Urinary bladder (tissue), 4 donors: ENCODE measurements around the gene AHDC1. TPM values are rescaled to one million over a fixed set of nuclear protein-coding genes. Genes with fewer than 3 reads are reported as not detected.

Source experiments
- DNase-seq: peaks from one replicate; pipeline ENCODE4 v3.0.0-alpha.2; 2015; ENCODE audit errors: extremely low spot score
- H3K27ac ChIP-seq: one replicate; pipeline ENCODE4 v1.5.1; 2013; ENCODE audit warnings: low read depth, mild to moderate bottlenecking, moderate library complexity
- H3K36me3 ChIP-seq: one replicate; pipeline ENCODE4 v1.6.1; 2013; ENCODE audit warnings: mild to moderate bottlenecking, moderate library complexity; ENCODE audit not compliant: insufficient read depth
- H3K4me1 ChIP-seq: one replicate; pipeline ENCODE4 v1.6.1; 2013; ENCODE audit warnings: mild to moderate bottlenecking, moderate library complexity; ENCODE audit not compliant: insufficient read depth
- H3K4me3 ChIP-seq: one replicate; pipeline ENCODE4 v1.5.1; 2013; ENCODE audit warnings: low read depth, low read length
- WGBS: extraction: QIAGEN DNeasy Blood & Tissue Kit; methylation state at CpG from one replicate; pipeline ENCODE4 v1.1.7; 2013; 5-methylcytosine and 5-hydroxymethylcytosine counted together
- polyA plus RNA-seq: library from polyadenylated mRNA; stranded (reverse); fragments of 200-250 nt; gene quantifications from one replicate; pipeline ENCODE4 v1.2.3, GENCODE V29; 2013
- total RNA-seq: library from RNA; depleted of rRNA; stranded (reverse); fragments of >200 nt; gene quantifications from one replicate; pipeline ENCODE4 v1.2.3, GENCODE V29; 2014
- donor health status: healthy with polysubstance abuse.
- donor health status: healthy.

Gene AHDC1
- total and polyA plus RNA-seq, 2 donors, result 19.0 to 44.8 TPM

GRCh38 chr1:27527890-27528817 lies 75.8 kb downstream of the AHDC1 start:
- DNase-seq, result no peak

GRCh38 chr1:27527223-27527889 lies 76.6 kb downstream of the AHDC1 start:
- WGBS, result 11% methylated on average over 27 of the region's 27 CpGs
- peak overlapping the region; percentile 40 for H3K4me3 ChIP-seq
- no peaks in the 10 kb centered on the region for H3K36me3 ChIP-seq
- H3K4me1 ChIP-seq, result peaks cover 3% of the 10 kb centered on the region
- peak overlapping the region; percentile 90 for H3K27ac ChIP-seq
- DNase-seq, result peak; percentile 72

More at GRCh38 chr1:27527890-27528817, 75.8 kb downstream of the AHDC1 start:
- Histone ChIP-seq H3K27ac (peak overlapping the region; percentile 90), H3K36me3 (no peaks in the 10 kb centered on the region), H3K4me3 (peak overlapping the region; percentile 40), H3K4me1 (peaks cover 3% of the 10 kb centered on the region)
- WGBS, result 3% methylated on average over 71 of the region's 71 CpGs

GRCh38 chr1:27526569-27527222 lies 77.2 kb downstream of the AHDC1 start:
- H3K27ac ChIP-seq, result peak overlapping the region; percentile 55
- no peak overlapping the region for H3K4me3 ChIP-seq
- H3K4me1 ChIP-seq, result peaks cover 3% of the 10 kb centered on the region
- H3K36me3 ChIP-seq, result no peaks in the 10 kb centered on the region
- 30% methylated on average over 10 of the region's 10 CpGs for WGBS
- DNase-seq, result no peak

GRCh38 chr1:27525296-27526272 lies 78.4 kb downstream of the AHDC1 start:
- Histone ChIP-seq H3K4me3 (no peak overlapping the region), H3K36me3 (no peaks in the 10 kb centered on the region), H3K27ac (peak overlapping the region; percentile 77), H3K4me1 (peaks cover 3% of the 10 kb centered on the region)
- peak; percentile 68 for DNase-seq
- WGBS, result 20% methylated on average over 16 of the region's 16 CpGs

- Histone ChIP-seq H3K36me3 (no peaks in the 10 kb centered on the region), H3K4me1 (peaks cover 3% of the 10 kb centered on the region), H3K27ac (peak overlapping the region; percentile 68), H3K4me3 (peak overlapping the region; percentile 6)
- no peak for DNase-seq
- 36% methylated on average over 8 of the region's 8 CpGs for WGBS
Observed at GRCh38 chr1:27523337-27524020, 80.5 kb downstream of the AHDC1 start.

- 24% methylated on average over 31 of the region's 31 CpGs for WGBS
- H3K36me3 ChIP-seq, result no peaks in the 10 kb centered on the region
- H3K4me1 ChIP-seq, result peaks cover 3% of the 10 kb centered on the region
- DNase-seq, result peak; percentile 87
- H3K4me3 ChIP-seq, result peak overlapping the region; percentile 6
- H3K27ac ChIP-seq, result peak overlapping the region; percentile 68
Observed at GRCh38 chr1:27522432-27523336, 81.3 kb downstream of the AHDC1 start.

GRCh38 chr1:27521861-27522431 lies 82.0 kb downstream of the AHDC1 start:
- DNase-seq, result no peak
- Histone ChIP-seq H3K4me1 (peaks cover 3% of the 10 kb centered on the region), H3K27ac (no peak overlapping the region), H3K4me3 (no peak overlapping the region), H3K36me3 (no peaks in the 10 kb centered on the region)
- 42% methylated on average over 9 of the region's 9 CpGs for WGBS

- peaks cover 3% of the 10 kb centered on the region for H3K4me1 ChIP-seq
Observed at GRCh38 chr1:27521336-27521831, 82.6 kb downstream of the AHDC1 start.

GRCh38 chr1:27520651-27521050 lies 83.3 kb downstream of the AHDC1 start:
- 70% methylated on average over 4 of the region's 4 CpGs for WGBS
- peaks cover 2% of the 10 kb centered on the region for H3K4me1 ChIP-seq

More at GRCh38 chr1:27521336-27521831, 82.6 kb downstream of the AHDC1 start:
- WGBS, result 16% methylated on average over 20 of the region's 20 CpGs
- Histone ChIP-seq H3K36me3 (no peaks in the 10 kb centered on the region), H3K4me3 (no peak overlapping the region), H3K27ac (no peak overlapping the region)
- DNase-seq, result no peak

GRCh38 chr1:27519331-27520258 lies 84.3 kb downstream of the AHDC1 start:
- no peak overlapping the region for H3K27ac ChIP-seq
- WGBS, result 68% methylated on average over 24 of the region's 24 CpGs
- H3K4me1 ChIP-seq, result peaks cover 2% of the 10 kb centered on the region
- no peak for DNase-seq
- H3K36me3 ChIP-seq, result no peaks in the 10 kb centered on the region
- H3K4me3 ChIP-seq, result no peak overlapping the region

More at GRCh38 chr1:27520651-27521050, 83.3 kb downstream of the AHDC1 start:
- no peak for DNase-seq
- H3K36me3 ChIP-seq, result no peaks in the 10 kb centered on the region
- no peak overlapping the region for H3K27ac ChIP-seq
- H3K4me3 ChIP-seq, result no peak overlapping the region
